ENCODE measurements around the gene ORAI3. TPM values are rescaled to one million over a fixed set of nuclear protein-coding genes. Genes with fewer than 3 reads are reported as not detected.

Gene ORAI3
- polyA plus RNA-seq, 1 of the 3 experiments (the other 2 are of a cell fraction): 29.0 TPM

GRCh38 chr16:30930160-30930571 is 18.7 kb upstream of the ORAI3 start:
- CTCF ChIA-PET: interaction anchor here (4.6 kb wide), 1 partner anchor 12 kb away, joined by 39 read pairs; no protein-coding TSS in a partner anchor

GRCh38 chr16:30931068-30931650 is 17.7 kb upstream of the ORAI3 start:
- no peak overlapping the region for H3K27ac ChIP-seq (ENCODE audit: low read depth in 2 of 2, low read length in 1 of 2)
- H3K36me3 ChIP-seq (replicated peaks in 1 of 2; ENCODE audit: control insufficient read depth in 1 of 2, insufficient read depth in 2 of 2, low read length in 1 of 2): peaks cover 35 to 55% of the 10 kb centered on the region in 2 experiments
- ChIA-PET CTCF (interaction anchor here (2.8 kb wide), 1 partner anchor 11 kb away, joined by 15 read pairs; no protein-coding TSS in a partner anchor), POLR2A (interaction anchor here (1.1 kb wide), 1 partner anchor 11 kb away, joined by 4 read pairs; no protein-coding TSS in a partner anchor)
- no peak for DNase-seq
- 77% methylated on average over 12 of the region's 12 CpGs for WGBS (ENCODE audit: low lambda C conversion rate)
- H3K4me3 ChIP-seq (ENCODE audit: low read depth in 2 of 2, low read length in 1 of 2): no peak overlapping the region
- peaks cover 0 to 11% of the 10 kb centered on the region in 2 experiments; a peak in 1 of 4 replicates for H3K4me1 ChIP-seq (ENCODE audit: control insufficient read depth in 1 of 2, insufficient read depth in 2 of 2, low read depth in 1 of 2, low read length in 1 of 2)
- H3F3A ChIP-seq (replicated peaks; ENCODE audit: insufficient read depth): no peaks in the 10 kb centered on the region
- H3K9me2 ChIP-seq: no peaks in the 10 kb centered on the region
- no peak overlapping the region for H2AFZ ChIP-seq (ENCODE audit: low read depth)
- H3K27me3 ChIP-seq (ENCODE audit: insufficient read depth): no peaks in the 10 kb centered on the region
- no peaks in the 10 kb centered on the region; the same call in 1 of the 2 replicates for H3K79me2 ChIP-seq (ENCODE audit: insufficient read depth)
- TF ChIP-seq ELF1 (IDR thresholded peaks at IDR 0.05) (no peak), RCOR1 (IDR thresholded peaks at IDR 0.05; ENCODE audit: low read length) (no peak), MEF2A (IDR thresholded peaks at IDR 0.05; ENCODE audit: borderline replicate concordance, low read depth) (no peak), FOSL2 (IDR thresholded peaks at IDR 0.05; ENCODE audit: borderline replicate concordance, low read depth) (no peak), PBX3 (IDR thresholded peaks at IDR 0.05) (no peak), RXRA (IDR thresholded peaks at IDR 0.05; ENCODE audit: borderline replicate concordance, low read depth) (no peak), EZH2phosphoT487 (IDR thresholded peaks at IDR 0.05; ENCODE audit: borderline replicate concordance, low read depth) (no peak), CHD2 (IDR thresholded peaks at IDR 0.05; ENCODE audit: low read length, partially characterized antibody) (no peak), TEAD4 (IDR thresholded peaks at IDR 0.05; ENCODE audit: borderline replicate concordance, insufficient read depth) (no peak), RAD21 (IDR thresholded peaks at IDR 0.05; ENCODE audit: low read length) (no peak)
- TF ChIP-seq, protein P1, sequence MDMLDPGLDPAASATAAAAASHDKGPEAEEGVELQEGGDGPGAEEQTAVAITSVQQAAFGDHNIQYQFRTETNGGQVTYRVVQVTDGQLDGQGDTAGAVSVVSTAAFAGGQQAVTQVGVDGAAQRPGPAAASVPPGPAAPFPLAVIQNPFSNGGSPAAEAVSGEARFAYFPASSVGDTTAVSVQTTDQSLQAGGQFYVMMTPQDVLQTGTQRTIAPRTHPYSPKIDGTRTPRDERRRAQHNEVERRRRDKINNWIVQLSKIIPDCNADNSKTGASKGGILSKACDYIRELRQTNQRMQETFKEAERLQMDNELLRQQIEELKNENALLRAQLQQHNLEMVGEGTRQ (IDR thresholded peaks at IDR 0.05; ENCODE audit: borderline replicate concordance, low read depth, low read length): no peak
- TF ChIP-seq, protein P2, sequence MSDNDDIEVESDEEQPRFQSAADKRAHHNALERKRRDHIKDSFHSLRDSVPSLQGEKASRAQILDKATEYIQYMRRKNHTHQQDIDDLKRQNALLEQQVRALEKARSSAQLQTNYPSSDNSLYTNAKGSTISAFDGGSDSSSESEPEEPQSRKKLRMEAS (IDR thresholded peaks at IDR 0.05; ENCODE audit: low read depth): no peak
- TF ChIP-seq, protein P3, sequence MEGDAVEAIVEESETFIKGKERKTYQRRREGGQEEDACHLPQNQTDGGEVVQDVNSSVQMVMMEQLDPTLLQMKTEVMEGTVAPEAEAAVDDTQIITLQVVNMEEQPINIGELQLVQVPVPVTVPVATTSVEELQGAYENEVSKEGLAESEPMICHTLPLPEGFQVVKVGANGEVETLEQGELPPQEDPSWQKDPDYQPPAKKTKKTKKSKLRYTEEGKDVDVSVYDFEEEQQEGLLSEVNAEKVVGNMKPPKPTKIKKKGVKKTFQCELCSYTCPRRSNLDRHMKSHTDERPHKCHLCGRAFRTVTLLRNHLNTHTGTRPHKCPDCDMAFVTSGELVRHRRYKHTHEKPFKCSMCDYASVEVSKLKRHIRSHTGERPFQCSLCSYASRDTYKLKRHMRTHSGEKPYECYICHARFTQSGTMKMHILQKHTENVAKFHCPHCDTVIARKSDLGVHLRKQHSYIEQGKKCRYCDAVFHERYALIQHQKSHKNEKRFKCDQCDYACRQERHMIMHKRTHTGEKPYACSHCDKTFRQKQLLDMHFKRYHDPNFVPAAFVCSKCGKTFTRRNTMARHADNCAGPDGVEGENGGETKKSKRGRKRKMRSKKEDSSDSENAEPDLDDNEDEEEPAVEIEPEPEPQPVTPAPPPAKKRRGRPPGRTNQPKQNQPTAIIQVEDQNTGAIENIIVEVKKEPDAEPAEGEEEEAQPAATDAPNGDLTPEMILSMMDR (IDR thresholded peaks at IDR 0.05): no peak
- TF ChIP-seq, protein P4, sequence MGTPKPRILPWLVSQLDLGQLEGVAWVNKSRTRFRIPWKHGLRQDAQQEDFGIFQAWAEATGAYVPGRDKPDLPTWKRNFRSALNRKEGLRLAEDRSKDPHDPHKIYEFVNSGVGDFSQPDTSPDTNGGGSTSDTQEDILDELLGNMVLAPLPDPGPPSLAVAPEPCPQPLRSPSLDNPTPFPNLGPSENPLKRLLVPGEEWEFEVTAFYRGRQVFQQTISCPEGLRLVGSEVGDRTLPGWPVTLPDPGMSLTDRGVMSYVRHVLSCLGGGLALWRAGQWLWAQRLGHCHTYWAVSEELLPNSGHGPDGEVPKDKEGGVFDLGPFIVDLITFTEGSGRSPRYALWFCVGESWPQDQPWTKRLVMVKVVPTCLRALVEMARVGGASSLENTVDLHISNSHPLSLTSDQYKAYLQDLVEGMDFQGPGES (IDR thresholded peaks at IDR 0.05; ENCODE audit: low read depth, low read length): no peak
- H3K9me3 ChIP-seq: no peaks in the 10 kb centered on the region
- no peaks in the 10 kb centered on the region; the same call in 1 of the 2 replicates for H4K20me1 ChIP-seq (ENCODE audit: insufficient read depth)
- H3K4me2 ChIP-seq: no peak overlapping the region
- no peak overlapping the region for H3K9ac ChIP-seq

More at GRCh38 chr16:30930160-30930571, 18.7 kb upstream of the ORAI3 start:
- H3K4me2 ChIP-seq: no peak overlapping the region
- no peak overlapping the region for H2AFZ ChIP-seq (ENCODE audit: low read depth)
- no peaks in the 10 kb centered on the region; the same call in 1 of the 2 replicates for H4K20me1 ChIP-seq (ENCODE audit: insufficient read depth)
- H3K9ac ChIP-seq: no peak overlapping the region
- H3K27ac ChIP-seq (ENCODE audit: low read depth in 2 of 2, low read length in 1 of 2): no peak overlapping the region
- no peak for DNase-seq
- H3K4me1 ChIP-seq (ENCODE audit: control insufficient read depth in 1 of 2, insufficient read depth in 2 of 2, low read depth in 1 of 2, low read length in 1 of 2): peaks cover 0 to 17% of the 10 kb centered on the region in 2 experiments; a peak in 1 of 4 replicates
- TF ChIP-seq JUND (IDR thresholded peaks at IDR 0.05) (no peak), MXI1 (IDR thresholded peaks at IDR 0.05; ENCODE audit: low read depth, low read length) (no peak), NRF1 (IDR thresholded peaks at IDR 0.05; ENCODE audit: low read depth, low read length) (no peak)
- no peaks in the 10 kb centered on the region for H3F3A ChIP-seq (replicated peaks; ENCODE audit: insufficient read depth)
- H3K27me3 ChIP-seq (ENCODE audit: insufficient read depth): no peaks in the 10 kb centered on the region
- POLR2A ChIA-PET: no interaction called here
- no peaks in the 10 kb centered on the region for H3K9me2 ChIP-seq
- H3K9me3 ChIP-seq: no peaks in the 10 kb centered on the region
- 94% methylated on average over 19 of the region's 35 CpGs for WGBS (ENCODE audit: low lambda C conversion rate)
- H3K36me3 ChIP-seq (replicated peaks in 1 of 2; ENCODE audit: control insufficient read depth in 1 of 2, insufficient read depth in 2 of 2, low read length in 1 of 2): peaks cover 35 to 55% of the 10 kb centered on the region in 2 experiments
- peaks cover 3% of the 10 kb centered on the region; the same call in 1 of the 2 replicates for H3K79me2 ChIP-seq (ENCODE audit: insufficient read depth)
- H3K4me3 ChIP-seq (ENCODE audit: low read depth in 2 of 2, low read length in 1 of 2): no peak overlapping the region
